Sigmoid colon (tissue), 4 donors: Measurements from ENCODE around the gene ABCC6.
"Not testable (repeated sequence)": the region's sequence is repeated elsewhere in the genome, so short reads cannot be mapped to it uniquely, and the experiment has no call there.

Experiments
- POLR2A ChIP-seq, 2 donors: fragments of 450-650 bp; IDR thresholded peaks; one replicate each; pipeline ENCODE4 v1.6.1; 2016; ENCODE audit warnings: antibody characterized with exemption in 2 of 2, mild to moderate bottlenecking in 2 of 2, moderate library complexity in 2 of 2
- POLR2AphosphoS5 ChIP-seq, 4 donors: sonication (generic); formaldehyde crosslinking; IDR thresholded peaks; one replicate each; pipeline ENCODE4 v1.6.1; 2017; ENCODE audit warnings: antibody characterized with exemption in 4 of 4
- TF ChIP-seq, protein P1 (sequence below), 4 experiments: fragments of 450-650 bp in 3 of 4; fragments of 200-600 bp in 1 of 4; IDR thresholded peaks; one replicate each; pipeline ENCODE4 v1.5.1; 2016 to 2019; ENCODE audit warnings: antibody characterized with exemption in 4 of 4, mild to moderate bottlenecking in 3 of 4, moderate library complexity in 2 of 4

DNA sequence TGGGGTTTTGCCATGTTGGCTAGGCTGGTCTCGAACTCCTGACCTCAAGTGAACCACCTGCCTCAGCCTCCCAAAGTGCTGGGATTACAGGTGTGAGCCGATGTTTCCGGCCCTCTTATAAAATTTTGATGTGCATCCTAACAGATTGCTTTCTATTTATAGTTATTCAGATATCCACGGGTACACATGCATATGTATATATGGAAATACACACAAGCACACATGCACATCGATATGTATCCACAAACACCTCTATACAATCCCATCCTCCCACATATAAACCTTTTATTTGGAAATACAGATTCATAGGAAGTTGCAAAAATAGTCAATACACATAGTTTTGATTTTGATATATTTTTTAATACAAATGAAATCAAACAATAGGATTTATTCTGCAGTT is 14.4 kb upstream of the ABCC6 start:
- TF ChIP-seq, protein P1, sequence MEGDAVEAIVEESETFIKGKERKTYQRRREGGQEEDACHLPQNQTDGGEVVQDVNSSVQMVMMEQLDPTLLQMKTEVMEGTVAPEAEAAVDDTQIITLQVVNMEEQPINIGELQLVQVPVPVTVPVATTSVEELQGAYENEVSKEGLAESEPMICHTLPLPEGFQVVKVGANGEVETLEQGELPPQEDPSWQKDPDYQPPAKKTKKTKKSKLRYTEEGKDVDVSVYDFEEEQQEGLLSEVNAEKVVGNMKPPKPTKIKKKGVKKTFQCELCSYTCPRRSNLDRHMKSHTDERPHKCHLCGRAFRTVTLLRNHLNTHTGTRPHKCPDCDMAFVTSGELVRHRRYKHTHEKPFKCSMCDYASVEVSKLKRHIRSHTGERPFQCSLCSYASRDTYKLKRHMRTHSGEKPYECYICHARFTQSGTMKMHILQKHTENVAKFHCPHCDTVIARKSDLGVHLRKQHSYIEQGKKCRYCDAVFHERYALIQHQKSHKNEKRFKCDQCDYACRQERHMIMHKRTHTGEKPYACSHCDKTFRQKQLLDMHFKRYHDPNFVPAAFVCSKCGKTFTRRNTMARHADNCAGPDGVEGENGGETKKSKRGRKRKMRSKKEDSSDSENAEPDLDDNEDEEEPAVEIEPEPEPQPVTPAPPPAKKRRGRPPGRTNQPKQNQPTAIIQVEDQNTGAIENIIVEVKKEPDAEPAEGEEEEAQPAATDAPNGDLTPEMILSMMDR (IDR thresholded peaks at IDR 0.05), result not testable (repeated sequence)
- not testable (repeated sequence) for TF ChIP-seq POLR2AphosphoS5, POLR2A (IDR thresholded peaks at IDR 0.05)
